Measurements from ENCODE around the gene DTNA.

DNA sequence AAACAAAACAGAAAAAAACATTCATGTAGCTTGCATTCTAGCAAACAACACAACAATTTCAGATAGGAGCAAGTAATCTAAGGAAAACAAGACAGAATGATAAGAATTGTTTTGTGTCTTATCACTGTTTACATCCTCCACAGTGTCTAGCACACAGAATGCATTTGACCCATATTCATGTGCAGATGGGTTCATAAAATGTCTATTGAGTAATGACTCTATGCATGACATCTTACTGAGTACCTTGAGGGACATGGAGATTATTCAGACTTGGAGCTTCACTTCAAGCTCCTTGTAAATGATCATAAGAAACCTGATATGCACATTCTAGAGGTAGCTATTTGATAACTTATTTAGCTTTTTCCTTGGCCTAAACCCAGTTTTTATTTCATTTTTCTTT lies 69.0 kb downstream of the DTNA start:
- TF ChIP-seq, protein P1, sequence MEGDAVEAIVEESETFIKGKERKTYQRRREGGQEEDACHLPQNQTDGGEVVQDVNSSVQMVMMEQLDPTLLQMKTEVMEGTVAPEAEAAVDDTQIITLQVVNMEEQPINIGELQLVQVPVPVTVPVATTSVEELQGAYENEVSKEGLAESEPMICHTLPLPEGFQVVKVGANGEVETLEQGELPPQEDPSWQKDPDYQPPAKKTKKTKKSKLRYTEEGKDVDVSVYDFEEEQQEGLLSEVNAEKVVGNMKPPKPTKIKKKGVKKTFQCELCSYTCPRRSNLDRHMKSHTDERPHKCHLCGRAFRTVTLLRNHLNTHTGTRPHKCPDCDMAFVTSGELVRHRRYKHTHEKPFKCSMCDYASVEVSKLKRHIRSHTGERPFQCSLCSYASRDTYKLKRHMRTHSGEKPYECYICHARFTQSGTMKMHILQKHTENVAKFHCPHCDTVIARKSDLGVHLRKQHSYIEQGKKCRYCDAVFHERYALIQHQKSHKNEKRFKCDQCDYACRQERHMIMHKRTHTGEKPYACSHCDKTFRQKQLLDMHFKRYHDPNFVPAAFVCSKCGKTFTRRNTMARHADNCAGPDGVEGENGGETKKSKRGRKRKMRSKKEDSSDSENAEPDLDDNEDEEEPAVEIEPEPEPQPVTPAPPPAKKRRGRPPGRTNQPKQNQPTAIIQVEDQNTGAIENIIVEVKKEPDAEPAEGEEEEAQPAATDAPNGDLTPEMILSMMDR (IDR thresholded peaks at IDR 0.05; ENCODE audit: low read length), result no peak
- TF ChIP-seq EZH2 (optimal IDR thresholded peaks at IDR 0.05; ENCODE audit: low read depth, low read length) (no peak), EZH2phosphoT487 (IDR thresholded peaks at IDR 0.05; ENCODE audit: low read length) (no peak)

Measured in MM.1S (cell line).